AML-193 (cell line): Measurements from ENCODE around the gene CTTN.

Experiments used
- DNase-seq, 2 experiments: peaks; one replicate each; lab custom pipeline; 2025; lab: John Stamatoyannopoulos, UW

The CTTN gene

GRCh38 chr11:70473873-70474690 is 75.8 kb downstream of the CTTN start:
- no peak for DNase-seq

GRCh38 chr11:70474710-70475109 is 76.4 kb downstream of the CTTN start:
- no peak for DNase-seq

- DNase-seq = no peak
These were observed 78.3 kb downstream of the CTTN start for GRCh38 chr11:70476669-70477068.

- no peak for DNase-seq
These were observed 78.8 kb downstream of the CTTN start for GRCh38 chr11:70477176-70477575.

GRCh38 chr11:70477609-70478008 is 79.3 kb downstream of the CTTN start:
- no peak for DNase-seq

- no peak for DNase-seq
These were observed 80.0 kb downstream of the CTTN start for GRCh38 chr11:70478166-70478890.

GRCh38 chr11:70480711-70481110 is 82.4 kb downstream of the CTTN start:
- DNase-seq = no peak

- no peak for DNase-seq
These were observed 83.5 kb downstream of the CTTN start for GRCh38 chr11:70481625-70482528.

- DNase-seq = no peak
These were observed 84.2 kb downstream of the CTTN start for GRCh38 chr11:70482529-70482917.

GRCh38 chr11:70483077-70483861 is 84.9 kb downstream of the CTTN start:
- peak in 1 of 2 experiments; percentile 16 for DNase-seq

- DNase-seq = no peak
These were observed 85.6 kb downstream of the CTTN start for GRCh38 chr11:70483917-70484316.

- DNase-seq = no peak
These were observed 87.1 kb downstream of the CTTN start for GRCh38 chr11:70485326-70486025.

GRCh38 chr11:70486026-70486415 is 87.7 kb downstream of the CTTN start:
- no peak for DNase-seq
